Measurements from ENCODE around the gene ARHGAP25.
A peak's percentile ranks its signal among the peaks of the same experiment; 100 is the strongest.

ARHGAP25 gene

GRCh38 chr2:68845043-68845442 is 110.4 kb downstream of the ARHGAP25 start:
- H3K27ac ChIP-seq = no peak overlapping the region
- H3K36me3 ChIP-seq = no peaks in the 10 kb centered on the region
- H3K27me3 ChIP-seq = no peaks in the 10 kb centered on the region
- H3K9me3 ChIP-seq (replicated peaks in 1 of 11) = peaks cover 0 to 1% (median 0%) of the 10 kb centered on the region in 11 experiments; a peak in 2 of 22 replicates
- H4K20me1 ChIP-seq = no peaks in the 10 kb centered on the region
- TF ChIP-seq Cebpa-rat (IDR thresholded peaks at IDR 0.05) = no peak
- no peak overlapping the region for H3K9ac ChIP-seq
- H3K4me2 ChIP-seq = no peak overlapping the region
- no peak overlapping the region for H3K4me3 ChIP-seq
- peaks cover 0 to 8% (median 0%) of the 10 kb centered on the region in 10 experiments; a peak in 6 of 20 replicates for H3K4me1 ChIP-seq

DNA sequence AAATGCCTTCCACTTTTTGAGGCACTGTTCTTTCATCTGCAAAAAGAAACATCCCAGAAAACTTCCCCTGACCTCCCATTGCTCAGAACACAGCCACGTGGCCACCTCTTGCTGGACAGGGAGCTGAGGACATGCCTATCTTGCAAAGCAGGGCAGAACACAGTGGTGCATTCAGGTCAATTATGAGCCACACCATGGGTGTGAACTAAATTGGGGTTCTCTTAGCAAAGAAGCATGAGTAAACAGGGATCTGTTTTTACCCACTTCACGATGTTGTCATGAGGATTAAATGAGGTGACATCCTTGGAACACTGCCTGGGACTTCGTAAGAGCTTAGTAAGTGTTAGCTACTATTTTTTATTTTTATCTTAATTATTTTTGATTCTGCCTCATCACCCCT is 111.5 kb downstream of the ARHGAP25 start:
- TF ChIP-seq Cebpa-rat (IDR thresholded peaks at IDR 0.05) = no peak
- no peaks in the 10 kb centered on the region for H3K9me3 ChIP-seq (replicated peaks in 1 of 11)
- no peak overlapping the region for H3K4me3 ChIP-seq

DNA sequence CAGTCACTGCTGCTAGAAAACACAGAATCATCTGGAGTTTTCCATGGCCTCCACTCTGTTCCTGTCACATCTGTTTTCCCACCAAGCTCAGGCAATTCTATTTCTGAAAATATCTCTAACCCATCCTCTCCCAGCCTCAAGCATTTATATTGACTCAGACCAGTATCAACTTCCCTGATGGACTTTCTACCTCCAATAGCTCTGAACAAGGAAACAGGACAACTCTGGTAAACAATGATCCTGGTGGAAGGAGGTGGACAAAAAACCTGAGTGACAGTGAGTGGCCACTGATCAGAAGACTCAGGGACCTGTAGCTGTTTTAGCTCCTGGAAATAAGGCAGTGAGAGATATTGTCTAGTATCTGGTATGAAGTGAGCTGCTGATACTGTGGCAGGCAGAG is 113.1 kb downstream of the ARHGAP25 start:
- Histone ChIP-seq H3K36me3 (no peaks in the 10 kb centered on the region), H3K9ac (no peak overlapping the region), H3K27ac (no peak overlapping the region), H3K4me3 (no peak overlapping the region), H4K20me1 (no peaks in the 10 kb centered on the region), H3K9me3 (replicated peaks in 1 of 11) (no peaks in the 10 kb centered on the region), H3K4me1 (peaks cover 0 to 19% (median 0%) of the 10 kb centered on the region in 10 experiments; a peak in 8 of 20 replicates), H3K4me2 (no peak overlapping the region), H3K27me3 (no peaks in the 10 kb centered on the region)
- TF ChIP-seq Cebpa-rat (IDR thresholded peaks at IDR 0.05) = no peak

More for the DNA sequence above, 111.5 kb downstream of the ARHGAP25 start:
- Histone ChIP-seq H3K27me3 (no peaks in the 10 kb centered on the region), H3K4me1 (peaks cover 0 to 19% (median 0%) of the 10 kb centered on the region in 10 experiments; a peak in 8 of 20 replicates), H3K36me3 (no peaks in the 10 kb centered on the region), H3K4me2 (no peak overlapping the region), H3K9ac (no peak overlapping the region), H4K20me1 (no peaks in the 10 kb centered on the region), H3K27ac (no peak overlapping the region)

- no peak overlapping the region for H3K4me3 ChIP-seq
- peak overlapping the region in 2 of 11 experiments; percentile 54 to 66; a peak in 2 of 22 replicates for H3K4me2 ChIP-seq
- no peaks in the 10 kb centered on the region for H3K9me3 ChIP-seq (replicated peaks in 1 of 11)
- H3K27ac ChIP-seq = no peak overlapping the region
- no peaks in the 10 kb centered on the region for H4K20me1 ChIP-seq
- TF ChIP-seq Cebpa-rat (IDR thresholded peaks at IDR 0.05) = no peak
- peaks cover 0 to 29% (median 0%) of the 10 kb centered on the region in 10 experiments; a peak in 8 of 20 replicates for H3K4me1 ChIP-seq
- H3K36me3 ChIP-seq = no peaks in the 10 kb centered on the region
- no peak overlapping the region for H3K9ac ChIP-seq
- H3K27me3 ChIP-seq = no peaks in the 10 kb centered on the region
These were observed 115.0 kb downstream of the ARHGAP25 start for GRCh38 chr2:68849579-68850030.

DNA sequence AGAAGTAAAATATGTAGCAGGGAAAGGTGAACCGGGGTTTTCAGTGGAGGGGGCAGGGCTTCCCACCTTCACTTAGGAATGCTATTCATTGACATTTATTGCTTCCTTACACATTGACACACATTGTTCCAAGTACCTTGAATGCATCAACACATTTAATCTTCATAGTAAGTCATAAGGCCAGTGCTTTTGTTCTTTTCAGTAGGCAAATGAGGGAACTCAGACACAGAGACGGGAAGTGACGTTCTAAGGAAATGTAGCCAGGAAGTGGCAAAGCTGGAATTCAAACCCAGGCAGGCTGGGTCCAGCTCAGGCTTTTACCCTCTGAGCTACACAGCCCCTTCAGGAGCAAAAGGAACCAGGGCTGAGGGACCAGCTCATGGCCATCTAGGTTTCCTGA is 115.9 kb downstream of the ARHGAP25 start:
- Histone ChIP-seq H3K4me1 (peaks cover 0 to 30% (median 0%) of the 10 kb centered on the region in 10 experiments; a peak in 8 of 20 replicates), H3K36me3 (no peaks in the 10 kb centered on the region), H3K9me3 (replicated peaks in 1 of 11) (no peaks in the 10 kb centered on the region), H3K27ac (no peak overlapping the region; a peak in 1 of 22 replicates), H4K20me1 (no peaks in the 10 kb centered on the region), H3K27me3 (no peaks in the 10 kb centered on the region), H3K9ac (no peak overlapping the region), H3K4me3 (no peak overlapping the region), H3K4me2 (peak overlapping the region in 4 of 11 experiments; percentile 13 to 66 (median 42); a peak in 6 of 22 replicates)
- no peak for TF ChIP-seq Cebpa-rat (IDR thresholded peaks at IDR 0.05)

- H3K4me3 ChIP-seq = no peak overlapping the region
- peaks cover 8 to 51% (median 11%) of the 10 kb centered on the region in 10 experiments for H3K4me1 ChIP-seq
- H3K27me3 ChIP-seq = no peaks in the 10 kb centered on the region
- H3K36me3 ChIP-seq = no peaks in the 10 kb centered on the region
- no peak overlapping the region for H3K4me2 ChIP-seq
- H3K9ac ChIP-seq = no peak overlapping the region
- no peak for TF ChIP-seq Cebpa-rat (IDR thresholded peaks at IDR 0.05)
- no peaks in the 10 kb centered on the region for H3K9me3 ChIP-seq (replicated peaks in 1 of 11)
- H4K20me1 ChIP-seq = no peaks in the 10 kb centered on the region
- H3K27ac ChIP-seq = peak overlapping the region in 1 of 11 experiments; percentile 5; a peak in 1 of 22 replicates
These were observed 118.4 kb downstream of the ARHGAP25 start for GRCh38 chr2:68853035-68853434.

DNA sequence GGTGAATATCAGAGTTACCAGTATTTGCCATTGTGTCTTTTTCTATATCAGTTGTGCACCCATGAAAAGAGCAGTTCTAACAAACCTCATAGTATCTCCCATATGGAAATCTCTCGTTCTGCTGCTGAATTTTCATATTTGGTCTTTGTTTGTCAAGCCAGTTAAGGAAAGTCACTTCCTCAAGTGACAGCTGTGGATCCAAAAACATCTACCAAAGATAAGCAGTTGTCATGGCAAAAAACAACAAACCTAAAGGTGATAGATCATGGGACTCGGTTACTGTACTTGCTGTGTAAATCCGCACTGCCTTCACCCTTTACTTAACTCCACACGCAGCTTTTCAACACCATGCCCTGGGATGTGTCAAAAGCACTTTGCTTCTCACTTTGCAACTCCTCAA is 119.3 kb downstream of the ARHGAP25 start:
- H3K4me2 ChIP-seq = peak overlapping the region in 2 of 11 experiments; percentile 3 to 44; a peak in 1 of 22 replicates
- peak overlapping the region in 1 of 11 experiments; percentile 5; a peak in 2 of 22 replicates for H3K27ac ChIP-seq

GRCh38 chr2:68854476-68854875 is 119.9 kb downstream of the ARHGAP25 start:
- no peaks in the 10 kb centered on the region for H4K20me1 ChIP-seq
- H3K4me1 ChIP-seq = peaks cover 8 to 63% (median 23%) of the 10 kb centered on the region in 10 experiments
- no peak overlapping the region for H3K4me3 ChIP-seq
- H3K4me2 ChIP-seq = no peak overlapping the region; a peak in 2 of 22 replicates
- no peaks in the 10 kb centered on the region for H3K9me3 ChIP-seq (replicated peaks in 1 of 11)
- peak overlapping the region in 1 of 11 experiments; percentile 5; a peak in 1 of 22 replicates for H3K27ac ChIP-seq
- H3K36me3 ChIP-seq = no peaks in the 10 kb centered on the region
- no peaks in the 10 kb centered on the region for H3K27me3 ChIP-seq
- TF ChIP-seq Cebpa-rat (IDR thresholded peaks at IDR 0.05) = no peak
- no peak overlapping the region for H3K9ac ChIP-seq

More for the DNA sequence above, 119.3 kb downstream of the ARHGAP25 start:
- no peak overlapping the region for H3K9ac ChIP-seq
- H3K36me3 ChIP-seq = no peaks in the 10 kb centered on the region
- no peak for TF ChIP-seq Cebpa-rat (IDR thresholded peaks at IDR 0.05)
- H3K4me1 ChIP-seq = peaks cover 8 to 60% (median 20%) of the 10 kb centered on the region in 10 experiments
- no peaks in the 10 kb centered on the region for H4K20me1 ChIP-seq
- H3K4me3 ChIP-seq = no peak overlapping the region
- H3K9me3 ChIP-seq (replicated peaks in 1 of 11) = no peaks in the 10 kb centered on the region
- H3K27me3 ChIP-seq = no peaks in the 10 kb centered on the region

DNA sequence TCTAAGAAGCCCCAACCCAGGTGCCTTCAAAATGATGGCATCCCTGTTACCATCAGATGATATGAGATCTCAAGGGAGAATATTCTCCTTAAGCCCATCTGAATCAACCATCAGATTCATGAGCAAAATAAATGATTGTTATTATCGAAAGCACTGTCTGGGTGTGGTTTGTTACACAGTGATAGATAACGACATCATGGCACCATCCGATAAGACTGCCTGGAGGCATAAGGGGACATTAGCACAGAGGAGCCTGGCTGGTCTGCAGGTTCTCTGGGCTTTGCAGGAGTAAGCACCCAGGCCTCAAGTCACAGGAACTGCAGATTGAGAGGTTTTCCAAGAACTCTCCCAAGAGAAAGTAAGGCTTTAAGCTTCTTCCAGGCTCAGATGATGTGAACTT is 120.9 kb downstream of the ARHGAP25 start:
- Histone ChIP-seq H3K4me2 (no peak overlapping the region), H4K20me1 (no peaks in the 10 kb centered on the region), H3K27me3 (no peaks in the 10 kb centered on the region), H3K9me3 (replicated peaks in 1 of 11) (no peaks in the 10 kb centered on the region), H3K9ac (no peak overlapping the region), H3K4me1 (peaks cover 8 to 63% (median 23%) of the 10 kb centered on the region in 10 experiments), H3K27ac (peak overlapping the region in 2 of 11 experiments; percentile 8 to 14; a peak in 1 of 22 replicates), H3K36me3 (no peaks in the 10 kb centered on the region), H3K4me3 (no peak overlapping the region)
- TF ChIP-seq Cebpa-rat (IDR thresholded peaks at IDR 0.05) = no peak
